Measurements from ENCODE around the gene ACTR3C. TPM values are rescaled to one million over a fixed set of nuclear protein-coding genes. Genes with fewer than 3 reads are reported as not detected.

The ACTR3C gene
- total RNA-seq, 2 donors from 2014 or later, result 2.9 to 12.6 TPM

DNA sequence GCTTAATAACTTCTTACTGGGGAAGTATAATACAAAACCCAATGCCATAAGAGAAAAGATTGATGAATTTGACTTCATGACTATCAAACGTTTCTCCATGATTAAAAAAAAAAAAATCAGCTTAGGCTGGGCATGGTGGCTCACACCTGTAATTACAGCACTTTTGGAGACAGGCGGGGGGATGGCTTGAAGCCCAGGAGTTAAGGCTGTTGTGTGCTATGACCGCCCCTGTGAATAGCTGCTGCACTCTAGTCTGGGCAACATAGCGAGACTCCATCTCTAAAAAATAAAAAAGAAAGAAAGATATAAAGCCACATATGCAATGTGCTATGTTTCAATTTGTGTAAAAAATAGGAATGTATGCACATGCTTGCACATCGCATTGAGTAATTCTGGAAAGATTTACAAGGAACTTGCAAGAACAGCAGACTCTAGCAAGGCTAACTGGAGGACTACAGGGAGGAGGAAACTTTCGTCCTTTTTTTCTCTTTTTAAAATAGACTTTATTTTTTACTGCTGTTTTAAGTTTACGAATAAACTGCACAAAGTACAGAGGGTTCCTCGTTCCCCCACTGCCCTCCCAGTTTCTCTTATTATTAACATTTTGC, 28.3 kb upstream of the ACTR3C start:
- no peak for DNase-seq (ENCODE audit: low spot score)
- Mint-ChIP-seq H3K4me3 (no peak overlapping the region), H3K27me3 (peaks cover 2 to 6% of the 10 kb centered on the region in 2 donors), H3K9me3 (no peaks in the 10 kb centered on the region), H3K36me3 (no peaks in the 10 kb centered on the region), H3K27ac (no peak overlapping the region), H3K4me1 (ENCODE audit: low read depth in 2 of 2) (peaks cover 0 to 4% of the 10 kb centered on the region in 2 donors)
- no peak for ATAC-seq

DNA sequence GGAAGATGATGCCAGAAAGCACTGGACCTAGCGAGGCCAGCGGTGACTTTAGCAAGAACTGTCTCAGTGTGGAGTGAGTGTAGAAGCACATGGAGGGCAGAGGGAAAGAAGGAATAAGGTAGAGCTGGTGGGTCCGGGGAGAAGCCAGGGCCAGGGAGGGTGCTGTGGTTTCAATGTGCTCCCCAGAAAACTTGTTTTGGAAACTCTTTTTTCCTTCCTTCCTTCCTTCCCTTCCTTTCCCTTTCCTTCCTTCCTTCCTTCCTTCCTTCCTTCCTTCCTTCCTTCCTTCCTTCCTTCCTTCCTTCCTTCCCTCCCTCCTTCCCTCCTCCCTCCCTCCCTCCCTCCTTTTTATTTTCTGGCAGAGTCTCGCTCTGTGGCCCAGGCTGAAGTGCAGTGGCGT, 23.6 kb upstream of the ACTR3C start:
- Mint-ChIP-seq H3K36me3 (no peaks in the 10 kb centered on the region), H3K27ac (no peak overlapping the region), H3K27me3 (peaks cover 27 to 28% of the 10 kb centered on the region in 2 donors), H3K4me3 (no peak overlapping the region), H3K9me3 (no peaks in the 10 kb centered on the region), H3K4me1 (ENCODE audit: low read depth in 2 of 2) (peaks cover 0 to 2% of the 10 kb centered on the region in 2 donors)
- ATAC-seq (no peak), DNase-seq (ENCODE audit: low spot score) (no peak)

GRCh38 chr7:150345012-150345411, 21.7 kb upstream of the ACTR3C start:
- Mint-ChIP-seq H3K27ac (no peak overlapping the region), H3K27me3 (peaks cover 31 to 39% of the 10 kb centered on the region in 2 donors), H3K4me1 (ENCODE audit: low read depth in 2 of 2) (peaks cover 0 to 6% of the 10 kb centered on the region in 2 donors), H3K9me3 (no peaks in the 10 kb centered on the region), H3K4me3 (no peak overlapping the region), H3K36me3 (no peaks in the 10 kb centered on the region)
- DNase-seq (ENCODE audit: low spot score) (no peak), ATAC-seq (no peak)

GRCh38 chr7:150344299-150344698, 21.0 kb upstream of the ACTR3C start:
- Mint-ChIP-seq H3K36me3 (no peaks in the 10 kb centered on the region), H3K27ac (no peak overlapping the region), H3K4me3 (no peak overlapping the region), H3K4me1 (ENCODE audit: low read depth in 2 of 2) (peaks cover 0 to 8% of the 10 kb centered on the region in 2 donors), H3K9me3 (no peaks in the 10 kb centered on the region), H3K27me3 (peaks cover 31 to 42% of the 10 kb centered on the region in 2 donors)
- ATAC-seq (no peak), DNase-seq (ENCODE audit: low spot score) (no peak)

DNA sequence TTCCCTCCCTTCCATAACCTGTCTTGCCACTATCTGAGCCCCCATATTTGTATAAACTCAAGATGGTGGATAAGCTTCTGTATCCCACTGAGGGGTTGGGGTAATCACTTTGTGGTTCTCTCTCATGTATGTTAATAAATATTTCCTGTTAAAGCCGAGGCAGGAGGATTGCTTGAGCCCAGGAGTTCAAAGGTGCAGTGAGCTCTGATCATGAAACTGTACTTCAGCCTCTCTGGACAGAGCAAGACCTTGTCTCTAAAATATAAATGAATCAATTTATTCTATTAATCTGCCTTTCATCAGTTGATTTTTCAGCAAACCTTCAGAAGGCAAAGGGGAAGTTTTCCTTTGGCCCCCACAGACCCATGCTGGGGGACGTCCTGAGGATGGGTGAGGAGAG, 19.9 kb upstream of the ACTR3C start:
- DNase-seq (ENCODE audit: low spot score) (no peak), ATAC-seq (no peak)
- Mint-ChIP-seq H3K27ac (no peak overlapping the region), H3K36me3 (no peaks in the 10 kb centered on the region), H3K4me1 (ENCODE audit: low read depth in 2 of 2) (peaks cover 0 to 8% of the 10 kb centered on the region in 2 donors), H3K27me3 (peaks cover 31 to 40% of the 10 kb centered on the region in 2 donors), H3K9me3 (no peaks in the 10 kb centered on the region), H3K4me3 (no peak overlapping the region)

DNA sequence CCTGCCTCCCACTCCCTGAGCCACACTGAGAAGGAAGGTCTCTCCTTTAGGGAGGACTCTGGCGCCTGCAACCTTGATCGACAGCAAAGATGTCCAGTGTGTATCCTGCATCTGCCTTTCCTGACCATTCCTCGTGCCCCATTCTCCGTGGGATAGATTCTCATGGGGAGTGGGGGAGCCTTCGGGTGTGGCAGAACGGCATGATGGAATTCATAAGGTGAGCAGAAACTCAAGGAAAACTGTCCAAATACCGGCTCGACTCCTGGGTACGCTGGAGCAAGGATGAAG, 18.7 kb upstream of the ACTR3C start:
- H3K4me3 Mint-ChIP-seq, result no peak overlapping the region

DNA sequence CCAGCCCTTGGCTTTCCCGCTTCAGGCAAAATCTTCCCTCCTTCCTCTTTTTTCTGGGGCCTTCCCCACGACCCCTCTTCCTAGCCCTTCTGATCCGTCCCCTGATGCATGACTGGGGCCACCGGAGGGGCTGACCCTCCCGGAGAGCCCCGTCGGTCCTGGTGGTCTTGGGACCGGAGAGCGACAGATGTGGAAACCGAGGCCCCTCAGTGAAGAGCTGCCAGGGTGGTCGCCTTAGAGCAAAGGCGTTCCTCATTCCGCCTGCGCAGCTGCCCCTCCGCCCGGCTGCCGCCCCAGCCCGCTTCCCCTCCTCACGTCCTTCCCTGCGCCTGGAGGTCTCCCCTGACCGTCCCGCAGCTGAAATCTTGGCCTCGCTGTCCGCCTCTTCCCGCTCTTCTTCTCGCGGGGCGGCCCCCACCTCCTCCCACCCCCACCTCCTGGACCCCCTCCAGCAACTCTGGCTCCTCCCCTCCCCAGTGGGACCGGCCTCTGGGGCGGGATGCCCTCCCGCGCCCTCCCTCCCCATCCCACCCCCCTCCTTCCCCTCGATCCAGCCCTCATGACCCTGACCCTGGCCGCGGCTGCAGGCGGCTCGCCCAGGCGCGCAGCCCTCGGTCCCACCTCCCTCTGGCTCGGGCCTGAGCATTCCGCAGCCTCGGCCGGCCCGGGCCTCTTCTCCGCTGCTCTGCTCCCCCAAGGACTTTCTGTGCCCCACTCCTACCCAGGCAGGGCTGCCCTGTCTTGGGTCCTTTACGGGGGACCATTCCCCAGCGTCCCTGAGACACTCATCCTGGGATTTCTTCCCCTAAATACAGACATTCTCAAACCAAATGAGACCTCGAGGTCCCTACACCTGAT, 18.1 kb upstream of the ACTR3C start, which contains the start of gene RARRES2:
RARRES2 (minus strand) TSS at position 367 of the 858 bp plus-strand sequence. CDS start 1,020 bp downstream, outside the sequence.
- Mint-ChIP-seq H3K27ac (no peak within 1 kb of the TSS), H3K36me3 (no peaks in the 10 kb centered on the region), H3K27me3 (peaks cover 27 to 34% of the 10 kb centered on the region in 2 donors), H3K4me3 (no peak within 1 kb of the TSS), H3K9me3 (no peaks in the 10 kb centered on the region), H3K4me1 (ENCODE audit: low read depth in 2 of 2) (peaks cover 0 to 8% of the 10 kb centered on the region in 2 donors)
- DNase-seq (ENCODE audit: low spot score) (no peak), ATAC-seq (no peak)

More for the DNA sequence above, 18.7 kb upstream of the ACTR3C start:
- Mint-ChIP-seq H3K27ac (no peak overlapping the region), H3K27me3 (peaks cover 31 to 37% of the 10 kb centered on the region in 2 donors), H3K4me1 (ENCODE audit: low read depth in 2 of 2) (peaks cover 0 to 8% of the 10 kb centered on the region in 2 donors), H3K36me3 (no peaks in the 10 kb centered on the region), H3K9me3 (no peaks in the 10 kb centered on the region)
- ATAC-seq (no peak), DNase-seq (ENCODE audit: low spot score) (no peak)

- ATAC-seq (no peak), DNase-seq (ENCODE audit: low spot score) (no peak)
- Mint-ChIP-seq H3K27ac (no peak overlapping the region), H3K36me3 (no peaks in the 10 kb centered on the region), H3K27me3 (peaks cover 21 to 28% of the 10 kb centered on the region in 2 donors), H3K4me1 (ENCODE audit: low read depth in 2 of 2) (peaks cover 0 to 8% of the 10 kb centered on the region in 2 donors), H3K9me3 (no peaks in the 10 kb centered on the region), H3K4me3 (no peak overlapping the region)
These were observed 17.5 kb upstream of the ACTR3C start for GRCh38 chr7:150340875-150341262.

GRCh38 chr7:150340024-150340749, 16.8 kb upstream of the ACTR3C start:
- DNase-seq (ENCODE audit: low spot score) (no peak), ATAC-seq (no peak)
- Mint-ChIP-seq H3K27ac (no peak overlapping the region), H3K9me3 (no peaks in the 10 kb centered on the region), H3K4me3 (no peak overlapping the region), H3K27me3 (peaks cover 20 to 28% of the 10 kb centered on the region in 2 donors), H3K36me3 (no peaks in the 10 kb centered on the region), H3K4me1 (ENCODE audit: low read depth in 2 of 2) (peaks cover 0 to 8% of the 10 kb centered on the region in 2 donors)

DNA sequence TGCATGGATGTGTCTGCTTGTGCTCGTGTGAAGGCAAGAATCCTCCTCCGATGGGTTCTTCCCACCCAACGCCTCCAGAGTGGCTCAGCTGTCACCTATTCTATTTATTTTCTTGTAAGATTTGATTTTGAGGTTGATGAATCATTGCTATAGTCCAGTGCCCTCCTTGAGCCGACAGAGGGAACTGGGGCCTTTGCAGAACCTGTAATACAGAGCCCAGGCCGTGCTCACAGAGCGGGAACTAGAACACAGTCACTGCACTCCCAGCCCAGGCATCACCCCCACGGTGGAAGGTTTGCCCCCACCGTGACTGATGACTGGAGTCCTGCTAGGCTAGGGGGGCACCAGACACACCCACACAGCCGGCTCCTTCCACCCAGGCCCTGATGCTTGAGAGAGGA, 16.1 kb upstream of the ACTR3C start:
- no peak for DNase-seq (ENCODE audit: low spot score)
- peaks cover 0 to 8% of the 10 kb centered on the region in 2 donors for H3K4me1 Mint-ChIP-seq (ENCODE audit: low read depth in 2 of 2)
- peaks cover 20 to 28% of the 10 kb centered on the region in 2 donors for H3K27me3 Mint-ChIP-seq
- no peak for ATAC-seq
- no peaks in the 10 kb centered on the region for H3K9me3 Mint-ChIP-seq
- no peaks in the 10 kb centered on the region for H3K36me3 Mint-ChIP-seq
- no peak overlapping the region for H3K27ac Mint-ChIP-seq
- H3K4me3 Mint-ChIP-seq, result no peak overlapping the region

DNA sequence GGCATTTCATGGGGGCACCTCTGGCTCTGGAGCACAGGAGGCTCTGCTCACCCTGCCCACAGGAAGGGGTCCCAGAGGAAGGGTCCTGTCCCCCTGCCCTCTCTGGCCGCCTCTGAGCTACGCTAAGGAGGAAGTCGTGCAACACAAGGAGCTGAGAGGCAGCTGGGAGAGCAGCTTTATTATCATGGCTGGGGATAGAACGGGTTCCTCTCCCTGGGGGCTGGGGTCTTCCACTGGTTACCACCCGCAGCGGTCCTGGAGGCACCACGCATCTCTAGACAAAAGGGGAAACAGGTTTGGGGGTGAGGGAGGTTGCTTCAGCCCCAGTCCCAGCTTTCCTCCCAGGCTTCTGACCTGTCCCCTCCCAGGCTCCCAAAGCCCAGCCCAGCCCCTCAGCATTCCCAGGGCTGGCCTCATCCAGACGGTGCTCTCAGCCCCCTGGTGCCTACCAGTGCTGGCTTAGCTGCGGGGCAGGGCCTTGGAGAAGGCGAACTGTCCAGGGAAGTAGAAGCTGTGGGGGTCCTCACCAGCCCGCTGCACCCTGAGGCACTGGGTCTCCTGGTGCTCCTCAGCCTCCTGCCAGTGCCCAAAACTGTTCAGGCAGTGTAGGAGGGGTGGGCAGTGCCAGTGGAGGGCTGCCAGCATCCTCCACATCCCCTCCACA, 15.0 kb upstream of the ACTR3C start:
- ATAC-seq, result no peak
- Mint-ChIP-seq H3K9me3 (no peaks in the 10 kb centered on the region), H3K4me3 (no peak overlapping the region), H3K27ac (no peak overlapping the region), H3K4me1 (ENCODE audit: low read depth in 2 of 2) (peaks cover 0 to 8% of the 10 kb centered on the region in 2 donors), H3K27me3 (peaks cover 12 to 21% of the 10 kb centered on the region in 2 donors), H3K36me3 (no peaks in the 10 kb centered on the region)
- DNase-seq (ENCODE audit: low spot score), result no peak

GRCh38 chr7:150337659-150338081, 14.3 kb upstream of the ACTR3C start:
- ATAC-seq (no peak), DNase-seq (ENCODE audit: low spot score) (no peak)
- peaks cover 0 to 8% of the 10 kb centered on the region in 2 donors for H3K4me1 Mint-ChIP-seq (ENCODE audit: low read depth in 2 of 2)
- no peaks in the 10 kb centered on the region for H3K9me3 Mint-ChIP-seq
- no peak overlapping the region for H3K4me3 Mint-ChIP-seq
- H3K27ac Mint-ChIP-seq, result no peak overlapping the region
- H3K27me3 Mint-ChIP-seq, result peaks cover 10 to 18% of the 10 kb centered on the region in 2 donors
- H3K36me3 Mint-ChIP-seq, result no peaks in the 10 kb centered on the region

DNA sequence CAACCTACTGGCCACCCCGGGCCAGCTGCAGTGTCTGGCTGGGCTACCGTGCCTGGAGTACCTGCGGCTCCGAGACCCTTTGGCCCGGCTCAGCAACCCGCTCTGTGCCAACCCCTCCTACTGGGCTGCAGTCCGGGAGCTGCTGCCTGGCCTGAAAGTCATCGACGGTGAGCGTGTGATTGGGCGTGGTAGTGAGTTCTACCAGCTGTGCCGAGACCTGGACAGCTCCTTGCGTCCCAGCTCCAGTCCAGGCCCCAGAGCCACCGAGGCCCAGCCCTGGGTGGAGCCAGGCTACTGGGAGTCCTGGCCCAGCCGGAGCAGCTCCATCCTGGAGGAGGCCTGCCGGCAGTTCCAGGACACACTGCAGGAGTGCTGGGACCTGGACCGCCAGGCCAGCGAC, 13.8 kb upstream of the ACTR3C start:
- peak in 1 of 2 donors; percentile 13 for ATAC-seq
- H3K9me3 Mint-ChIP-seq, result no peaks in the 10 kb centered on the region
- no peak overlapping the region for H3K27ac Mint-ChIP-seq
- H3K27me3 Mint-ChIP-seq, result peaks cover 7 to 16% of the 10 kb centered on the region in 2 donors
- no peak overlapping the region for H3K4me3 Mint-ChIP-seq
- no peak for DNase-seq (ENCODE audit: low spot score)
- peaks cover 0 to 8% of the 10 kb centered on the region in 2 donors for H3K4me1 Mint-ChIP-seq (ENCODE audit: low read depth in 2 of 2)
- no peaks in the 10 kb centered on the region for H3K36me3 Mint-ChIP-seq
